ENCODE results near the gene PACS1. TPM values are rescaled to one million over a fixed set of nuclear protein-coding genes. Genes with fewer than 3 reads are reported as not detected.
A peak's percentile ranks its signal among the peaks of the same experiment; 100 is the strongest.

Gene PACS1
- total RNA-seq, 1 experiment from 2014 or later, result 100 TPM

GRCh38 chr11:66267039-66267378 lies 196.9 kb downstream of the PACS1 start:
- no peak overlapping the region for H3K27ac ChIP-seq
- H3K9me2 ChIP-seq (ENCODE audit: insufficient read depth), result no peaks in the 10 kb centered on the region
- ChIA-PET CTCF (interaction anchor here (0.5 kb wide), 1 partner anchor 19 kb away, joined by 3 read pairs; no protein-coding TSS in a partner anchor), POLR2A (ENCODE audit: unreplicated experiment) (interaction anchor here (0.6 kb wide), 1 partner anchor 60 kb away, joined by 6 read pairs; no protein-coding TSS in a partner anchor)
- peaks cover 8% of the 10 kb centered on the region for H3K4me1 ChIP-seq (replicated peaks; ENCODE audit: insufficient read depth)
- H2AFZ ChIP-seq, result no peak overlapping the region
- peaks cover 10% of the 10 kb centered on the region; the same call in 1 of the 2 replicates for H3K36me3 ChIP-seq (ENCODE audit: low read depth)
- peaks cover 32% of the 10 kb centered on the region for H3K79me2 ChIP-seq (ENCODE audit: low read depth)
- H3F3A ChIP-seq (ENCODE audit: insufficient read depth, low read depth), result peaks cover 24% of the 10 kb centered on the region; the same call in 1 of the 2 replicates
- peak overlapping the region; percentile 95; the same call in 1 of the 2 replicates for H3K4me3 ChIP-seq
- no TSS peak for BruUV-seq (replicated peaks)
- H3K27me3 ChIP-seq (ENCODE audit: insufficient read depth, low read depth), result no peaks in the 10 kb centered on the region
- intact Hi-C loops (cut with micrococcal nuclease; ENCODE audit: unreplicated experiment), result loop anchor here (5.0 kb wide), 1 partner anchor 255 kb away; the partner anchor contains the start of gene CST6
- peak overlapping the region; percentile 99 for H3K4me2 ChIP-seq
- H4K20me1 ChIP-seq (ENCODE audit: insufficient read depth), result peaks cover 30% of the 10 kb centered on the region
- no peaks in the 10 kb centered on the region for H3K9me3 ChIP-seq (ENCODE audit: insufficient read depth, low read depth)
- TF ChIP-seq CTCF (conservative IDR thresholded peaks at IDR 0.05) (no peak), EZH2 (IDR thresholded peaks at IDR 0.05; ENCODE audit: low read depth) (no peak)
- DNase-seq, result no peak

- intact Hi-C loops (cut with micrococcal nuclease; ENCODE audit: unreplicated experiment), result loop anchor here (1.0 to 5.0 kb wide), 2 partner anchors 81 to 255 kb away; partner anchors contain the start of gene CST6
- TSS peak; percentile 92 for BruUV-seq (replicated peaks)
- peak; percentile 48 to 86 for DNase-seq
Measured at GRCh38 chr11:66267379-66268243, 197.5 kb downstream of the PACS1 start.

More at GRCh38 chr11:66267379-66268243, 197.5 kb downstream of the PACS1 start:
- Histone ChIP-seq H2AFZ (peak overlapping the region; percentile 76), H3K4me3 (peak overlapping the region; percentile 95), H3K27ac (peak overlapping the region; percentile 57), H4K20me1 (ENCODE audit: insufficient read depth) (peaks cover 36% of the 10 kb centered on the region), H3K79me2 (ENCODE audit: low read depth) (peaks cover 32% of the 10 kb centered on the region), H3K9me3 (ENCODE audit: insufficient read depth, low read depth) (no peaks in the 10 kb centered on the region), H3K4me1 (replicated peaks; ENCODE audit: insufficient read depth) (peaks cover 8% of the 10 kb centered on the region), H3K9me2 (ENCODE audit: insufficient read depth) (no peaks in the 10 kb centered on the region), H3K4me2 (peak overlapping the region; percentile 99), H3K36me3 (ENCODE audit: low read depth) (peaks cover 16% of the 10 kb centered on the region), H3K27me3 (ENCODE audit: insufficient read depth, low read depth) (no peaks in the 10 kb centered on the region), H3F3A (ENCODE audit: insufficient read depth, low read depth) (peaks cover 27% of the 10 kb centered on the region; the same call in 1 of the 2 replicates)
- ChIA-PET POLR2A (ENCODE audit: unreplicated experiment) (interaction anchor here (0.5 to 0.8 kb wide), 4 partner anchors 59 to 379 kb away, joined by 3 to 6 read pairs (median 5); partner anchors contain the start of gene FIBP), CTCF (interaction anchor here (0.5 to 0.7 kb wide), 5 partner anchors 19 to 556 kb away, joined by 3 to 11 read pairs (median 7); no protein-coding TSS in a partner anchor)
- TF ChIP-seq CTCF (conservative IDR thresholded peaks at IDR 0.05) (peak; percentile 31; the same call in 1 of the 2 replicates), EZH2 (IDR thresholded peaks at IDR 0.05; ENCODE audit: low read depth) (no peak)
